K562 (cell line): ENCODE results near the gene USP43. TPM values are rescaled to one million over a fixed set of nuclear protein-coding genes. Genes with fewer than 3 reads are reported as not detected.

ENCODE experiments used
- ATAC-seq: fragments of 200-7000 bp; cut with Tn5 transposase; 3 replicates; pipeline ENCODE4 v1.9.1; 2020; ENCODE audit warnings: moderate library complexity
- BruUV-seq: library from RNA; stranded (reverse); fragments of 400-500 nt; replicated peaks from 2 replicates; lab custom pipeline; 2021; lab: Mats Ljungman, UMichigan
- CTCF ChIA-PET: fragments of 300-600 bp; formaldehyde crosslinking; extraction: SDS; loops from one replicate; lab custom pipeline; 2021; ENCODE audit warnings: low intra/inter-chr PET ratio; lab: Yijun Ruan, JAX
- POLR2A ChIA-PET: fragments of 300-600, 350-650 bp; sonication (Branson Sonifier 250); formaldehyde crosslinking; extraction: SDS; loops from one replicate; lab custom pipeline; 2021; ENCODE audit warnings: antibody characterized with exemption, inconsistent platforms; lab: Yijun Ruan, JAX
- DNase-seq, 4 experiments: peaks; one replicate each; pipeline versions ENCODE4 v3.0.0 to v3.0.0-alpha.2; 2011 to 2018; ENCODE audit warnings: low spot score in 3 of 4, mixed read lengths in 3 of 4; ENCODE audit errors: extremely low read depth in 1 of 4
- FAIRE-seq: peaks from 2 replicates; lab custom pipeline; 2011; peaks lifted over from hg19 to GRCh38; lab: Jason Lieb, UNC
- H2AFZ ChIP-seq: 2 replicates; pipeline ENCODE4 v1.6.0; 2011; ENCODE audit warnings: low read depth, low read length, control low read depth, inconsistent platforms
- H3K27ac ChIP-seq: fragments of 200-600 bp; 3 replicates; pipeline ENCODE4 v1.8.0; 2011; ENCODE audit warnings: low read depth, mild to moderate bottlenecking, control low read depth, inconsistent platforms, low read length, moderate library complexity, mixed read lengths; ENCODE audit errors: extremely low read depth
- H3K27me3 ChIP-seq, 2 experiments: fragments of 300-600 bp in 1 of 2; 2 replicates in 1 of 2; 3 replicates in 1 of 2; pipeline versions ENCODE4 v1.6.0 to v1.8.0; 2011; ENCODE audit warnings: inconsistent platforms in 2 of 2, low read length in 2 of 2, mild to moderate bottlenecking in 1 of 2, mixed read lengths in 1 of 2, moderate library complexity in 1 of 2; ENCODE audit not compliant: control insufficient read depth in 2 of 2, insufficient read depth in 2 of 2
- H3K36me3 ChIP-seq: fragments of 300-600 bp; 3 replicates; pipeline ENCODE4 v1.8.0; 2011; ENCODE audit warnings: mild to moderate bottlenecking, low read length, inconsistent platforms; ENCODE audit not compliant: control insufficient read depth, insufficient read depth
- H3K4me1 ChIP-seq, 2 experiments: fragments of 200-600 bp in 1 of 2; replicated peaks in 1 of 2; 2 replicates in 1 of 2; 3 replicates in 1 of 2; pipeline versions ENCODE4 v1.5.1 to v1.8.0; 2011; ENCODE audit warnings: inconsistent platforms in 2 of 2, low read length in 2 of 2, mild to moderate bottlenecking in 1 of 2, mixed read lengths in 1 of 2, moderate library complexity in 1 of 2; ENCODE audit not compliant: control insufficient read depth in 2 of 2, insufficient read depth in 2 of 2
- H3K4me2 ChIP-seq: 2 replicates; pipeline ENCODE4 v1.6.1; 2011; ENCODE audit warnings: low read length, control low read depth, inconsistent platforms, mixed read lengths; ENCODE audit not compliant: insufficient read depth
- H3K4me3 ChIP-seq: fragments of 200-600 bp; sonication (generic), shearing (Covaris generic); 2 replicates; pipeline ENCODE4 v1.5.1; 2016; ENCODE audit warnings: control low read depth, inconsistent platforms
- H3K79me2 ChIP-seq: fragments of 200-600 bp; 3 replicates; pipeline ENCODE4 v1.8.0; 2011; ENCODE audit warnings: low read length, inconsistent platforms; ENCODE audit not compliant: control insufficient read depth, insufficient read depth
- H3K9ac ChIP-seq, 2 experiments: 2 replicates each; pipeline versions ENCODE4 v1.6.0 to v1.6.1; 2011; ENCODE audit warnings: low read depth in 2 of 2, low read length in 2 of 2, control low read depth in 1 of 2, inconsistent platforms in 1 of 2, mild to moderate bottlenecking in 1 of 2, mixed read lengths in 1 of 2; ENCODE audit not compliant: insufficient read depth in 1 of 2
- H3K9me1 ChIP-seq: one replicate; pipeline ENCODE4 v1.6.0; 2011; ENCODE audit warnings: inconsistent platforms, mild to moderate bottlenecking, low read length, moderate library complexity; ENCODE audit not compliant: control insufficient read depth, insufficient read depth
- H3K9me3 ChIP-seq: replicated peaks from 2 replicates; pipeline ENCODE4 v1.5.1; 2011; ENCODE audit warnings: low read depth, low read length, inconsistent platforms; ENCODE audit not compliant: control insufficient read depth, insufficient read depth
- H4K20me1 ChIP-seq: replicated peaks from 2 replicates; pipeline ENCODE4 v1.6.1; 2011; ENCODE audit warnings: low read length, inconsistent platforms, mixed read lengths; ENCODE audit not compliant: control insufficient read depth, insufficient read depth
- BCLAF1 ChIP-seq, 2 experiments: fragments of 450-650 bp in 1 of 2; IDR thresholded peaks; 2 replicates each; pipeline ENCODE4 v1.6.1; 2011 to 2017; ENCODE audit warnings: low read depth in 2 of 2, antibody characterized with exemption in 1 of 2, borderline replicate concordance in 1 of 2, low read length in 1 of 2, mild to moderate bottlenecking in 1 of 2, mixed read lengths in 1 of 2; ENCODE audit not compliant: control insufficient read depth in 1 of 2
- CHCHD3 ChIP-seq: fragments of 250-450 bp; sonication (Bioruptor Pico); IDR thresholded peaks from 2 replicates; pipeline ENCODE4 v2.1.2; 2022; ENCODE audit warnings: mild to moderate bottlenecking
- EGR1 ChIP-seq: fragments of 450-650 bp; conservative IDR thresholded peaks from 2 replicates; pipeline ENCODE4 v1.6.1; 2017; ENCODE audit warnings: mild to moderate bottlenecking
- FOXP1 ChIP-seq: sonication (generic); formaldehyde crosslinking; IDR thresholded peaks from 2 replicates; pipeline ENCODE4 v1.8.0; 2022; ENCODE audit warnings: mild to moderate bottlenecking, missing genetic modification reagents
- KDM5B ChIP-seq: fragments of 200-600 bp; sonication (generic); IDR thresholded peaks from 2 replicates; pipeline ENCODE4 v1.6.1; 2012; ENCODE audit warnings: low read depth, mild to moderate bottlenecking, moderate library complexity, low read length, control low read depth, inconsistent platforms; ENCODE audit not compliant: insufficient replicate concordance
- MCM5 ChIP-seq: fragments of 450-650 bp; IDR thresholded peaks from 2 replicates; pipeline ENCODE4 v1.6.1; 2016; ENCODE audit warnings: low read depth
- PHTF2 ChIP-seq: fragments of 250-450 bp; sonication (Bioruptor Pico); IDR thresholded peaks from 2 replicates; pipeline ENCODE4 v1.5.0; 2021; ENCODE audit warnings: mild to moderate bottlenecking
- POLR2A ChIP-seq: fragments of 450-650 bp; conservative IDR thresholded peaks from 2 replicates; pipeline ENCODE4 v1.6.1; 2016
- SMAD3 ChIP-seq: fragments of 450-650 bp; formaldehyde crosslinking; conservative IDR thresholded peaks from 2 replicates; pipeline ENCODE4 v1.4.0; 2020; ENCODE audit warnings: mild to moderate bottlenecking
- WGBS: fragments of 100-300 bp; shearing (Covaris generic); methylation state at CpG from one replicate; pipeline ENCODE4 v1.1.6; 2016; ENCODE audit warnings: low coverage, mixed read lengths; ENCODE audit not compliant: insufficient coverage; ENCODE audit errors: missing lambda C conversion rate; 5-methylcytosine and 5-hydroxymethylcytosine counted together
- in situ Hi-C: fragments of 300-500 bp; cut with MboI; formaldehyde crosslinking; loops from 4 replicates; pipeline ENCODE4 v1.15.0; 2018; ENCODE audit warnings: inconsistent platforms, mixed read lengths
- intact Hi-C: fragments of 100-400 bp; cut with micrococcal nuclease; formaldehyde crosslinking; loops from 2 replicates; pipeline ENCODE4 v1.14.2; 2022
- polyA plus RNA-seq, 8 experiments: library from polyadenylated mRNA; depleted of rRNA in 4 of 8; stranded (reverse) in 5 of 8; unstranded in 3 of 8; fragments of >200 nt; fragmentation: Nextera tagmentation in 2 of 8; fragmentation: Illumina TruSeq in 1 of 8; extraction: Ambion mirVana in 2 of 8; extraction: Trizol in 1 of 8; gene quantifications; 2 replicates each; pipeline versions ENCODE4 v1.2.1 to v1.2.3, GENCODE V29; 2011 to 2014; ENCODE audit warnings: inconsistent platforms in 1 of 8, missing spikeins in 1 of 8
- total RNA-seq, 7 experiments: library from RNA; depleted of rRNA in 6 of 7; stranded (reverse); fragments of >200 nt in 6 of 7; fragmentation: Illumina TruSeq in 2 of 7; extraction: Trizol in 2 of 7; gene quantifications; 2 replicates each; pipeline versions ENCODE4 v1.2.1 to v1.2.3, GENCODE V29; 2011 to 2021; ENCODE audit warnings: low replicate concordance in 1 of 7
- TF ChIP-seq, protein P1 (sequence below): fragments of 250-450 bp; sonication (Bioruptor Pico); IDR thresholded peaks from 2 replicates; pipeline ENCODE4 v1.8.0; 2022; ENCODE audit warnings: moderate library complexity, mild to moderate bottlenecking, inconsistent platforms
- TF ChIP-seq, protein P2 (sequence below): fragments of 450-650 bp; IDR thresholded peaks from 2 replicates; pipeline ENCODE4 v1.6.1; 2016; ENCODE audit warnings: mild to moderate bottlenecking
- TF ChIP-seq, protein P3 (sequence below): sonication (generic); formaldehyde crosslinking; IDR thresholded peaks from 2 replicates; pipeline ENCODE4 v1.8.1; 2023; ENCODE audit warnings: mild to moderate bottlenecking, missing genetic modification reagents

Gene USP43
- total and polyA plus RNA-seq, 9 of the 15 experiments (the other 6 are each of a cell fraction or from before 2014, with no cell fraction given), result 0.01 to 0.18 (median 0.06) TPM; not detected in 1

- TF ChIP-seq, protein P1, sequence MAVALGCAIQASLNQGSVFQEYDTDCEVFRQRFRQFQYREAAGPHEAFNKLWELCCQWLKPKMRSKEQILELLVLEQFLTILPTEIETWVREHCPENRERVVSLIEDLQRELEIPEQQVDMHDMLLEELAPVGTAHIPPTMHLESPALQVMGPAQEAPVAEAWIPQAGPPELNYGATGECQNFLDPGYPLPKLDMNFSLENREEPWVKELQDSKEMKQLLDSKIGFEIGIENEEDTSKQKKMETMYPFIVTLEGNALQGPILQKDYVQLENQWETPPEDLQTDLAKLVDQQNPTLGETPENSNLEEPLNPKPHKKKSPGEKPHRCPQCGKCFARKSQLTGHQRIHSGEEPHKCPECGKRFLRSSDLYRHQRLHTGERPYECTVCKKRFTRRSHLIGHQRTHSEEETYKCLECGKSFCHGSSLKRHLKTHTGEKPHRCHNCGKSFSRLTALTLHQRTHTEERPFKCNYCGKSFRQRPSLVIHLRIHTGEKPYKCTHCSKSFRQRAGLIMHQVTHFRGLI (CRISPR knock-in tag), result no peak
- TF ChIP-seq KDM5B (no peak), PHTF2 (CRISPR knock-in tag) (no peak), FOXP1 (CRISPR knock-in tag) (no peak), SMAD3 (CRISPR knock-in tag) (no peak), CHCHD3 (CRISPR knock-in tag) (no peak)
- TF ChIP-seq, protein P2, sequence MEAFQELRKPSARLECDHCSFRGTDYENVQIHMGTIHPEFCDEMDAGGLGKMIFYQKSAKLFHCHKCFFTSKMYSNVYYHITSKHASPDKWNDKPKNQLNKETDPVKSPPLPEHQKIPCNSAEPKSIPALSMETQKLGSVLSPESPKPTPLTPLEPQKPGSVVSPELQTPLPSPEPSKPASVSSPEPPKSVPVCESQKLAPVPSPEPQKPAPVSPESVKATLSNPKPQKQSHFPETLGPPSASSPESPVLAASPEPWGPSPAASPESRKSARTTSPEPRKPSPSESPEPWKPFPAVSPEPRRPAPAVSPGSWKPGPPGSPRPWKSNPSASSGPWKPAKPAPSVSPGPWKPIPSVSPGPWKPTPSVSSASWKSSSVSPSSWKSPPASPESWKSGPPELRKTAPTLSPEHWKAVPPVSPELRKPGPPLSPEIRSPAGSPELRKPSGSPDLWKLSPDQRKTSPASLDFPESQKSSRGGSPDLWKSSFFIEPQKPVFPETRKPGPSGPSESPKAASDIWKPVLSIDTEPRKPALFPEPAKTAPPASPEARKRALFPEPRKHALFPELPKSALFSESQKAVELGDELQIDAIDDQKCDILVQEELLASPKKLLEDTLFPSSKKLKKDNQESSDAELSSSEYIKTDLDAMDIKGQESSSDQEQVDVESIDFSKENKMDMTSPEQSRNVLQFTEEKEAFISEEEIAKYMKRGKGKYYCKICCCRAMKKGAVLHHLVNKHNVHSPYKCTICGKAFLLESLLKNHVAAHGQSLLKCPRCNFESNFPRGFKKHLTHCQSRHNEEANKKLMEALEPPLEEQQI, result no peak
- TF ChIP-seq, all 486 proteins: peak for 0
Observed at GRCh38 chr17:9632741-9633140, 12.6 kb upstream of the USP43 start (continued).

- Histone ChIP-seq H3K4me3 (no peak overlapping the region), H3K36me3 (no peaks in the 10 kb centered on the region), H3K27ac (no peak overlapping the region), H4K20me1 (no peaks in the 10 kb centered on the region), H3K4me1 (no peaks in the 10 kb centered on the region), H3K9ac (no peak overlapping the region), H3K9me3 (no peaks in the 10 kb centered on the region), H3K9me1 (no peaks in the 10 kb centered on the region), H3K27me3 (peaks cover 0 to 4% of the 10 kb centered on the region in 2 experiments; a peak in 1 of 5 replicates), H3K79me2 (no peaks in the 10 kb centered on the region), H2AFZ (no peak overlapping the region), H3K4me2 (no peak overlapping the region)
- ChIA-PET CTCF (no interaction called here), POLR2A (no interaction called here)
- DNase-seq (no peak), ATAC-seq (no peak), FAIRE-seq (no peak)
- 0% methylated on average over 6 of the region's 6 CpGs for WGBS
- in situ Hi-C loops (no loop called here), intact Hi-C loops (no loop called here)
- no TSS peak for BruUV-seq
- TF ChIP-seq MCM5 (no peak), EGR1 (no peak), POLR2A (no peak), BCLAF1 (IDR thresholded peaks at IDR 0.05; ENCODE audit: borderline replicate concordance in 1 of 2, control insufficient read depth in 1 of 2, low read depth in 2 of 2, low read length in 1 of 2) (no peak)
- TF ChIP-seq, protein P3, sequence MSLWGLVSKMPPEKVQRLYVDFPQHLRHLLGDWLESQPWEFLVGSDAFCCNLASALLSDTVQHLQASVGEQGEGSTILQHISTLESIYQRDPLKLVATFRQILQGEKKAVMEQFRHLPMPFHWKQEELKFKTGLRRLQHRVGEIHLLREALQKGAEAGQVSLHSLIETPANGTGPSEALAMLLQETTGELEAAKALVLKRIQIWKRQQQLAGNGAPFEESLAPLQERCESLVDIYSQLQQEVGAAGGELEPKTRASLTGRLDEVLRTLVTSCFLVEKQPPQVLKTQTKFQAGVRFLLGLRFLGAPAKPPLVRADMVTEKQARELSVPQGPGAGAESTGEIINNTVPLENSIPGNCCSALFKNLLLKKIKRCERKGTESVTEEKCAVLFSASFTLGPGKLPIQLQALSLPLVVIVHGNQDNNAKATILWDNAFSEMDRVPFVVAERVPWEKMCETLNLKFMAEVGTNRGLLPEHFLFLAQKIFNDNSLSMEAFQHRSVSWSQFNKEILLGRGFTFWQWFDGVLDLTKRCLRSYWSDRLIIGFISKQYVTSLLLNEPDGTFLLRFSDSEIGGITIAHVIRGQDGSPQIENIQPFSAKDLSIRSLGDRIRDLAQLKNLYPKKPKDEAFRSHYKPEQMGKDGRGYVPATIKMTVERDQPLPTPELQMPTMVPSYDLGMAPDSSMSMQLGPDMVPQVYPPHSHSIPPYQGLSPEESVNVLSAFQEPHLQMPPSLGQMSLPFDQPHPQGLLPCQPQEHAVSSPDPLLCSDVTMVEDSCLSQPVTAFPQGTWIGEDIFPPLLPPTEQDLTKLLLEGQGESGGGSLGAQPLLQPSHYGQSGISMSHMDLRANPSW (CRISPR knock-in tag), result no peak
Observed at GRCh38 chr17:9635340-9635739, 10.0 kb upstream of the USP43 start.
